NCI-H748 (cell line): ENCODE measurements around the gene CDPF1.

Experiments
- DNase-seq: peaks from one replicate; lab custom pipeline; 2025; ENCODE audit not compliant: unreplicated experiment; lab: John Stamatoyannopoulos, UW

The CDPF1 gene, protein sequence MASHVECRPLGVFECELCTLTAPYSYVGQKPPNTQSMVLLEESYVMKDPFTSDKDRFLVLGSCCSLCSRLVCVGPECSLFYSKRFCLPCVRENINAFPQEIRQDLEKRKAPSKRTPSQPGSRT

DNA sequence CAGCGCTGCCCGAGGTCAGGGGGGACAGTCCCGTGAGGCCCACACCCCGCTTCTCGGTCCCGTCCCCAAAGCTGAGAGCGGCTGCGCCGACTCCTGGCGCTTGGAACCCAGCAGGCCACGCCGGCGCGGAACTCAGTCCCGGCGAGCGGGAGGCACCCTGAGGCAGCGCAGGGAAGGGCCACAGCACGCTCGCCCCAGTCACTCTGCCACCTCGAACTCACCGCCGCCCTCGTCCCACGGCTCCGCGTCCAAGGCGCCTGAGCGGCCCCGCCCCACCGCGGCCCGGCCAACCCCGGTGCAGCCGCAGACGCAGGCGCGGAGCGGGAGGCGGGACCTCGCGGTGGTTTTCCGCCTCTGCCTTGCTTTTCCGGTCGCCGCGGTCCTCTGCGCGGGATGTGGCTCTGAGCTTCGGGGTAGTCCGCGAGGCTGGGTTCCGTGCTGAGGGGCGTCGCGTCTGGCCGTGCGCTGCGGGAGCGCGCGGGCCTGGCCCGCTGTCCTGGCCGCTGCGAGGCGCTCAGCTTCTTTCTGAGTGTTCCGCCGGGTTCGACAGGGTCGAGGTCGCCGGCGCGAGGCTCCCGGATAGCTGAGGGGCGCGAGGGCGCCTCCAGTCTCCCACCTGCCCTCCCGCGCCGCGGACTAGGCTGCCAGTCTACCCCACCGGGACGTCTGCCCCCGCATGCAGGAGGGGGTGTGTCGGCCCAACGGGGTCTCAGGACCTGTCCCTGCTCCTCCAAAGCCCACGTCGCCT lies at the start of gene CDPF1:
Gene CDPF1 (minus strand): TSS at position 259 of the 748 bp plus-strand sequence. CDS start 2,009 bp downstream, outside the sequence.
- peak; percentile 93 for DNase-seq

DNA sequence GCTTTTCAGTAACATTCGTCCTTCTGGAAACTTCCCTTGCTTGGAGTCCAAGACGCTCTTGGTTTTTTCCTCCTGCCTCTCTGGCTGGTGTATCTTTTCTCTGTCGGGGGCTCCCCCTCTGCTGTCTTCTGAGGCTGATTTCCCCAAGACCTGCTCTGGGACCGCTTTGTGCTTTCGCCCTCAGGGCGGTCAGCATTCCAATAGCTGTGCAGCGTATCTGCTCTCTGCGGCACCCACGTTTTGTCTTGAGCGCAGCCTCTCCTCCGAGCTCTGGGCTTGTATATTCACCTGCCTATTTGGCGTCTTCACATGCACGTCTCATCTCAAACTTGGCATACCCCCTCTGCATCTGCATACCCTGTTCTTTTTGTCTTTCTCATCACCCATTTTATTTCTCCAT lies 49.0 kb upstream of the CDPF1 start:
- DNase-seq = no peak

DNA sequence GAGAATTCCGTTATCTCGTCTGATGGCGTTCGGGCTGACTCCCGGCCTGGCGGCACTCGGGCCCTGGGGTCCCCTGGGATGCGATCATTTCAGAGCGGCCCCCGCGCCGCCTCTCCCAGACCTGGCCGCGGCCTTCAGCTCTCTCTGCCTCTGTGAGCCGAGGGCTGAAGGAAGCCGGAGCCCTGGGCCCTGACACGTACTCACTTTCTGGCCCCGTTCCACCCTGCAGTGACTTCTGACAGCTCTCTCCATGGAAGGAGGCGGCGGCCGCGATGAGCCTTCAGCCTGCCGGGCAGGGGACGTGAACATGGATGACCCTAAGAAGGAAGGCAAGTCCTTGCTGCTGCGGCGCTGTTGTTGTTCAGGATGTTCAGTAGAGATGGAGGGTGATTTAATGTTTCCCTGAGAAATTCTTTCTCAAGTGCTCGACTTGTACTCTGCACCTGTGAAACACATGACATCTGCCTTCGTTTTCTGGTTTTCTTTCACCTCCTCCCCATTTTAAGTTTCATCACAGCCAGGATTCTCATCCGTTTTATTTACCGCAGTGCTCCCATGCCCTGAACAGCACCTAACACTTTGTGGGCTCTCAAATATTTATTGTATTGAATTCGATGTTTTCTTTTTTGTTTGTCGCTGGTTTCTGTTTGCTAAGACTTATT lies 47.2 kb upstream of the CDPF1 start:
- peak; percentile 45 for DNase-seq

DNA sequence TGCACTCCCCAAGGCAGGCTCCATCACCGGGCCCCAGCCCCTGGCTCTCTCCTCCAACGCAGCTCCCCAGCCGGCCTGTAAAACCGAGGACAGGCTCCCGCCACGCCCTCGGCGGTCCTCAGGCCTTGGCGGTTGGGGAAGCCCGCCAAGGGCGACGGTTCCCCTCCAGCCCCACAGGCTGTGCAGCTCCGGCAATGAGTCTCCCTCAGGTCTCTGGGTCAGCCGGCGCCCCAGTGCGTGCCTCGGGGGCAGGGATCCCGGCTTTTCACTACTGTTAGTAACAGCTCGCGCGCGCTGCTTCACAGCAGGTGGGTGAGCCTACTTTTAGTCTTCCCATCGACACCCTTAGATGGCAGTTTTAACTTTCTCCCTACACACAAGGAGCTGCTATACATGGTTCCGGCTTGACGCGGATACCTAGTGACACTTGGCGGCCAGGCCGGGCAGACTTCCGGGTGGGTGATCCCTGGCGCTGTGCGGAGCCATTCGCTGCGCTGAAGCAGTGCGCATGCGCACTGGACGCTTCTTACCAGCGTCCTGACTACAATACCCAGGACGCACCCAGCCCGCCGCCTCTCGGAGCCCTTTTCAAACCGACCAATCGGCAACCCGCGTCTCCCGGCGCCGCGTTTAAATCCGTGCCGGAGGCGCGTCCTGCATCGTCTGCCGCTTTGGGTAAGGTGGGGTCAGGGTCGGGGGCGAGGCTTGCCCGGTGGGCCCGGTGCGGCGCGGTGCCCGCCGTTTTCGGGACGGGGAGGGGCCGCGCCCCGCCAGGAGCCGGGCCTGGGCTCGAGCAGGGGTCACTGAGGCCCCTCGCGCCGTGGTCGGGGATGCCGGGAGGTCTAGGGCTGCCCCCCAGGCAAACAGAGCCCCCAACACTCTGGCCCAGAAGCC lies 46.4 kb upstream of the CDPF1 start, which contains the start of gene GTSE1:
Gene GTSE1 (plus strand): TSS at position 614 of the 894 bp plus-strand sequence. CDS start 531 bp downstream, outside the sequence.
- DNase-seq = peak; percentile 99

DNA sequence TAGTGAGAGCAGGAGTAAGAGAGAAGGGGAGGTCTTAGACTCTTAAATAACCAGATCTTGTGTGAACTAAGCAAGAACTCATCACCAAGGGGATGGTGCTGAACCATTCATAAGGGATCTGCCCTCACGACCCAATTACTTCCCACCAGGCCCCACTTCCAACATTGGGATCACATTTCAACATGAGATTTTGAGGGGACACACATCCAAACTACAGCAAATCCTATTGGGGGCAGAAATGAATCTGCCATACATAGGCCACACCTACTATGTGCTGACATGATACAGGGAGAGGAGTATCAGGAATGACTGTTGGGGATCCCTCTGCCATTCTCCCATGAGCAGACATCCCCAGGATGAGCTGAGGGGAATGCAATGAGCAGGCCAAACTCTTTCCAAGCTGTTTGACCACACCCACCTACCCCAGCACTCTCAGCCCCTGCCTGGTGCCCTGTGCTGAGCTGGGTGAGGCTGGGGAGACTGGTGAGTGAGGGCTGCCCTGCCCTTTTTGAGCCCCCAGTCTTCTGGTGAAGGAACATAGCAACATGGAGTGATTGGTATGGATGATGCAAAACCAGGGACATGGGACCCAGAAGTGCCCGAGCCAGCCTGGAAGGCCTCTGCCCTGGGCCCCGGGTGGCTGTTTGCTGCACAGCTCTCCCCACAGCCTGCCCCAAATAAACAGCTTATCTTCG lies 45.3 kb upstream of the CDPF1 start:
- DNase-seq = peak; percentile 7

DNA sequence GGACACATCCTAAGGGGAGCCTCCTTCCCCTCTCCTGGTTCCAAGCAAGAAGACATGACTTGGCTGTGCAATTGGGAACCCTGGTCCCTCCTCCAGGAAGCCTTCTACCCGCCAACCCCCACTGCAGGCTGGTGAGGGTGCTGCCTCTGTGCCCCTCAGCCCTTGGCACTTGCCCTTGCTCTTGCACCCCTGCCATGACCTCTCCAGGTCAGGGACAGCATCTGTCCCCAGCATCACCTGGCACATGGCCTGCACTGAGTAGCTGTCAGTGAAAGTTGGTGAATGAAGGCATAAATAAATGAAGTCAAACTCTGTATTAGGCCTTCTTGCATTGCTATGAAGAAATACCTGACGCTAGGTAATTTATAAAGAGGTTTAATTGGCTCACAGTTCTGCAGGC lies 44.7 kb upstream of the CDPF1 start:
- DNase-seq = no peak

DNA sequence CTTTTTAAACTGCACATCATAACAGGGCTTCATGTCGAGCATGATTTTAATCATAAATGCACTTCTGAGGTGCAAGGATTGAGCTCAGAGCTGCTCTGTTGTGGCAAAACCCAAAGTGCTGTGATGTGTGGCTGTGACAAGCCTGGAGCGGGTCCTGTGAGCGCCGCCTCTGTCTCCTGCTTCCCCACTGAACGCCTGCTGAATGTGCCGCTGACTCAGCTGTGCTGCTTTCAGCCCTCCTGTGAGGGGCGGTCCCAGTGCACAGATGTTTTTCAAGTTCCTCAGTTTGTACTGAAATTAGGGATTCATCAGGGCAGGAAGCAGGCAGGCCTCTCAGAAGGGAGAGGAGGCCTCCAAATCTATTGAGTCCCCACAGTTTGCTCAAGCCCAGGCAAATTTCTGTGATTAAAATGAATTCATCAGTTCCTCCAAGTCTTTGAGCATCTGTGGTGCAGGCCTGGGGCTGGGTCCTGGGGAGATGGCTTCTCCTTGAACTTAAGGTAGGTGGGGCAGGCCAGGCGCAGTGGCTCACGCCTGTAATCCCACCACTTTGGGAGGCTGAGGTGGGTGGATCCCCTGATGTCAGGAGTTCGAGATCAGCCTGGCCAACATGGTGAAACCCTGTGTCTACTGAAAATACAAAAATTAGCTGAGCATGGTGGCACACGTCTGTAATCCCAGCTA lies 43.6 kb upstream of the CDPF1 start:
- DNase-seq = no peak

DNA sequence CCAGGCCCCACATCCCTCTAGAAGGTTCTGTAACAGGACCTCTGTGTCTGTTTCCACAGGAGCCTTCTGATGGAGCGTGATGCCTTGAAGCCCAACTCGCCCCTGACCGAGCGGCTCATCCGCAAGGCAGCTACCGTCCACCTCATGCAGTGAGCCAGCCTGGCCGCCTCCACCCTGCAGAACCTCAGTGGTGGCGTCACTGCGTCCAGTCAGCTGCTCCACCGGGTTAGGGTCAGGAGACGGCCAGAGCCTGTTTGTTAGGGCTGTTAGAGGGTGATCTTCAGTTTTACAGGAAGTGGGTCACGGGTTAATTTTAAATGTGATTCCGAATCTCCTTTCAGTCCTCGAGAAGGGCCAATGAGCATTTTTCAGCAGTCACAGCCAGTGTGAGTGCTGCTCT lies 42.6 kb upstream of the CDPF1 start:
- DNase-seq = no peak

DNA sequence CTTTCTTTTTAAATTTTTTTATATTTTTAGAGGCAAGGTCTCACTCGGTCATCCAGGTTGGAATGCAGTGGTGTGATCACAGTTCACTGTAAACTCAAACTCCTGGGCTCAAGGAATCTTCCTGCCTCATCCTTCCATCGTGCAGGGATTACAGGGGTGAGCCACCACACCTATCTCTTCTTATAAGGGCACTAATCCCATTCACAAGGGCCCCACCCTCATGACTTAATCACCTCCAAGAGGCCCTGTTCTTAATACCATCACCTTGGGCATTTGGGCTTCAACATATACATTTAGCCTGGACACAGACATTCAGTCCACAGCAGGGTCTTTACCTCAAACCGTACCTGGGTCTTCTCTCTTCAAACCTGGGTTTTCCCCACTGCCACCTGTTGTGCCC lies 42.1 kb upstream of the CDPF1 start:
- DNase-seq = no peak

DNA sequence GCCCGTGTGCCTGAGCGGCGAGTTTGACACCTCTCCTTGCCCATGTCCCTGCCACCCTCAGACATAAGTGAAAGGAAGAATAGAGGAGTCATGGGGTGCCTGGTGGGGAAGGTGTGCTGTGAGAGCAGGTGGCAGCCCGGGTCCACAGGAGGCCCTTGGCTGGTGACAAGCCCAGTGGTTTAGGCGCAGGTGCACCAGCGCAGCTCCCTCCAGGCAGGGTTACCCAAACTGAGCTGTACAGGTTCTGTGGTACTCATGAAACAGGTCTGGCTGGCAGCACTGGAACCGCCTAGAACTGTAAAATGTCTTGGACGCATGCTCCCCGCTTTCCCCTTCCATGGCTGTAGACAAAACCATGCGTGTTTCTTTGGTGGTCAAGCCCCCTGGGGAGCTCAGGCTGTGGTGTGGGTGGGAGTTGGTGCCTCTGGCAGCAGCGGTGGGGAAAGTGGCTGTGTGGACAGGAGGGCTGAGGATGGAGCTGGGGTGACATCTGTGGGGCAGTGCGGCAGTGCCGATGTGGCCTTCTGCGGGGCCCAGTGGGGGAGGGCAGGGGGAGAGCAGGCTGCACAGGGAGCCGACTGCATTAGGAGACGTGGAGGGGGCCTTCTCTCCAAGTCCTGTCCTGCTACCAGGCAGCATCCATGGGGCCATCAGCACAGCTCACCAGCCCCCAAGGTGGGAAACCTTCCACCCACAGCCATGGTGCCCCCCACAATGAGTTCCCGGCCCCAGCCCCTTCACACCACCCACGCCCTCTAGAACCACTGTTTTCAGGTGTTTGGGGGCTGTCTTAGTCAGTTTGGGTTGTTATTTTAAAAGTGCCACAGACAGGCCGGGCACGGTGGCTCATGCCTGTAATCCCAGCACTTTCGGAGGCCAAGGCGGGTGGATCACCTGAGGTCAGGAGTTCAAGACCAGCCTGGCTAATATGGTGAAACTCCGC lies 41.0 kb upstream of the CDPF1 start:
- no peak for DNase-seq

DNA sequence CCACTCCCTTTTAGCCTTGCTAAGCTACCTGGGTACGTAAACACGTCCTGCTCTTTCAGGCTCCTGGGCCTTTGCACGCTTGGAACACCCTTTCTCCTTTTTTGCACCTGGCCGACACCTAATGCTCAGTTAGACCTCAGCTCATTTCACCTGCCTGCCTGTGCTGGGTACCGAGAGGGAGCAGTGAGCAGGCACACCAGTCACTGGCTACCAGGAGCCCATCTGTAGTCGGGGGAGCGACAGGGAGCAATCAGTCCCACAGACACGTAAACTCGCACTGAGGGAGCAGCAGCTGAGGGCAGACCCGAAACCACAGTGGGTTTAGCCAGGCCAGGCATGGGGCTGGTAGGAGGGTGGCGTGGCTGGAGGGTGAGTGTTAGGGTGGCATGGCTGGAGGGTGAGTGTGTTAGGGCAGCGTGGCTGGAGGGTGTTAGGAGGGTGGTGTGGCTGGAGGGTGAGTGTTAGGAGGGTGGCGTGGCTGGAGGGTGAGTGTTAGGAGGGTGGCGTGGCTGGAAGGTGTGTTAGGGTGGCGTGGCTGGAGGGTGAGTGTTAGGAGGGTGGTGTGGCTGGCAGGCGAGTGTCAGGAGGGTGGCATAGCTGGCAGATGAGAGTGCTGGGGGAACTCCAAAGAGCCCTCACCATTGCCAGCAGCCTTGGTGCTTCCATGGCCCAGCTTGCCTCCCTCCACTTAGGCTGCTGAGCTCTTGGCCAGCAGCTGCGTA lies 40.2 kb upstream of the CDPF1 start:
- DNase-seq = no peak

DNA sequence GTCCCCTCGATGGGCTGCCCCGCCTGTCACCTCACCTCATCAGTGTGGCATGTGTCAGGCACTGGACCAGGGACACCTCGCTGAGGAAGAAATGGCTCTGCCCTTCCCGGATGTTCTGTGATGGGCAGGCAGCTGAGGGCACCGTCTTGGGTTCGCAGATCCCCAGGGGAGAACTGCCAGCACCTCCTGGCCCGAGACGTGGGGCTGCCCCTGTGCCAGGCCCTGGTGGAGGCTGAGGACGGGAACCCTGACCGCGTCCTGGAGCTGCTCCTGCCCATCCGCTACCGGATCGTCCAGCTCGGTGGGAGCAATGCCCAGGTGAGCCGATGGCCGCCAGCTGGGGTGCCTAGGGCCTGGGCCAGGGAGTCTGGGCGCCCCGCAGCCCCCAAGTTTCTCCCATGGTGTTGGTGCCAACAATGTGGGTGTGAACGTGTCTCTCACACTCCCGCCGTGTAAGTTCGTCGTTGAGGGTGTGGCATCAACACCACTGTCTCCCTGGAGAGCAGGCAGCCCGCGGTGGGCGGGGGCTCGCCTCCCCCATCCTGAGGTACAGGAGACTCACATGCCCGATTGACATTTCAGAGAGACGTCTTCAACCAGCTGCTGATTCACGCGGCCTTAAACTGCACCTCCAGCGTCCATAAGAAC lies 39.3 kb upstream of the CDPF1 start:
- DNase-seq = no peak

DNA sequence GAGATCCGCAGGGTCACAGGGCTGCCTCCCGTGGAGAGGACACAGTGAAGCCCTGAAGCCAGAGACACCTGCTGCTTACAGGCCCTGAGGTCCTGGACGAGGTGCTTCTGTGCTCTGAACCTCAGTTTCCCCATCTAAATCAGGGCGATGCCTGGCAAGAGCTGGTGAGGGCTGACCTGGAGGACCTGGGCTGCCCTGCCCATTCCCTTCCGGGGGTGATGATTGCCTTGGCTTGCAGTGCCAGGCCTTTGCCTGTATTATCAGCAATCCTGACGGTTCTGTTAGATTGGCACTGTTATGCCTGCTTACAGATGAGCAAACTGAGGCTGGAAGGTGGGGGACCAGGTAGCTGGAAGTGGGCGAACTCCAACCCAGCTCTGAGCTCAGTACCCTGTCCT lies 38.8 kb upstream of the CDPF1 start:
- DNase-seq = no peak

DNA sequence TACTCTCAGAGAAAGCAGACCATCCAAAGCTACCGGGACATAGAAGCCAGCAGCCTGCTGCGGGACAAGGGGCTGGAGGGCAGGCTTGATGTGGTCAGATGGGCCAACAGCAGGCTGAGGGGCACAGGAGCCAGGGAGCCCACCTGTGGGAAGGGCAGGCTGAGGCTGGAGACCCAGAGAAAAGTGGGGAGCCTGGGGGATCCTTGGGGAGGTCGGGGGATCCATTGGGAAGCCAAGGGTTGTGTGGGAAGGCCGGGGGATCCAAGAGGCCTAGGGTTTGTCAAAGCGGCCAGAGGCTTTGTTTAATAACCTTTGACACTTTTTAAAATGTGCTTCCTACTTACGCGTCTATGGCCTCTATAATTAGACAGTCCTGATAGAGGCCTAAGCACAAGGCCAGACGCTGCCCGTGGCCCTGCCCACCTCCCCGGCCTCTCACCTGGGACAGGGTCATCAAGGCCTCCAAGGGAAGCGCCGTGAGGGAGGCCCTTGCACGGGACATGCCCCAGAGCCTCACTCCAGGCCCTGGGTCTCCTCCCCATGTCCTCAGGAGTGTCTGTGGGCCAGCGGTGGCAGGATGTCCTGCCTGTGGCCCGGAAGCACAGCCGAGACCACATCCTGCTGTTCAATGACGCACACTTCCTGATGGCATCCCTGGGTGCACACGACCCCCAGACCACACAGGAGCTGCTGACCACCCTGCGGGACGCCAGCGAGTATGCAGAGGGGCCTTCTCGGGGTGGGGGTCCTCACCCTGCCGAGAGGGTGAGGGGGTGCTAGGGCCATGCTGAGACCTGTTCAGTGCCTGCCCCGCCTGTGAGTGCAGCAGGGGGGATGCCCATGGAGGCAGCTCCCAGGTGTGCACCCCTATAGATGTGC lies 38.0 kb upstream of the CDPF1 start:
- DNase-seq = no peak

DNA sequence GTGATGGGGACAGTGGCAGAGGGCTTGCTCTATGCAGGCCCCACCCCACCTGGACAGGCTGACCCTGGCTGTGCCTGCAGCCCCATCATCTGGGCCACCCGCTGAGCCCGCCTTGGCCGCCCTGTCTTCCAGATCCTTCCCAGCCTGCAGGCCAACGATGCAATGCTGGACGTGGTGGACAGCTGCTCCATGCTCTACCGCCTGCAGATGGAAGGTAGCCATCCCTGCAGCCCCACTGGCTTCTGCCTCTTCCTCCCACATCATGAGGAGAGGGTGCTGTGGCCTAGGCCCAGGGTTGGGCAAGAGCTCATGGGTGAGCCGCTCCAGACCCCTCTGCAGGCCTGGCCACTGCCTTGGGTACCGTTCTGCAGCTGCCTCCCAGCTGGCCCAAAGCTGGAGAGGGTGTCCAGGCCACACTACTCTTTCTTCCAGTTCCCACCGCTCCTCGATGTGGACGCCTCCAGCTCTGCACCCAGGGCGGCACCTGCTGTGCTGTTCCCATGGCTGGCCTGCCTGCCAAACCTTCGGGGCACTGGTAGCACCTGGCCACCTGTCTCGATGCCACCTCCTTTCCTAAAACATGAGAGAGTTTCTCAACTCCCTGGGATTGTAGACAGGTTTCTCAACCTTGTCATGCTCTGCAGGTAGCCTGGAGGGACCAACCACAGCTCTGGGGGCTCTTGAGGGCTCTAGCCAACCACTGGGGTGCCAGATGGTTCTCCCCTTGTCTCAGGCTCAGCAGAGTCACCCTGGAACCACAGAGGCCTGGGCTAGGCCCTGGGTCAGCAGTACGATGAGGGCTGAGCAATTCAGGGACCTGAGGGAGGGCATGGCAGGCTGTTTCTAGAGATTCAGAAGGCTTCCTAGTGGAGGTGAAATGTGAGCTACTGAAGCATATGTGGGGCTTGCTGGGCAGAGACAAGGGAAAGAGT lies 37.1 kb upstream of the CDPF1 start:
- no peak for DNase-seq

DNA sequence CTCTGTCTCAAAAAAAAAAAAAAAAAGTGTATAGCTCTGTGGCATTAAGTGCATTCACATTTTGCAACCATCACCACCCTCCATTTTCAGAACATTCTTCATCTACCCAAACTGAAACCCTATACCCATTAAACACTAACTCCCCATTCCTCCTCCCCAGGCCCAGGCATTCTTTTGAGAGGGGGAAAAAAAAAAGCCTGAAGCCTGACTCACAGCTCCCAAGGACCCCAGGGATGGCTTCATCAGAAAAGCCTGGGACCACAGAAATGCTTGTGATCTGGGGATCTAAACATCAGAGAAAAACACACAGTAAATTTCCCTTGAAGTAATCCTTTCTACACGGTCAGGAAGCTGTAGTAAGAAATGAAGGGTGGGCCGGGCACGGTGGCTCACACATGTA lies 35.9 kb upstream of the CDPF1 start:
- DNase-seq = no peak
